Endodermal cell (in vitro differentiated cells): Measurements from ENCODE around the gene ACADS. TPM values are rescaled to one million over a fixed set of nuclear protein-coding genes. Genes with fewer than 3 reads are reported as not detected.

Experiments used
- DNase-seq: peaks from one replicate; pipeline ENCODE4 v3.0.0-alpha.2; 2017
- H3K27ac ChIP-seq: 2 replicates; pipeline ENCODE4 v1.5.1; 2013; ENCODE audit warnings: mild to moderate bottlenecking, low read depth, low read length, moderate library complexity
- H3K27me3 ChIP-seq: 2 replicates; pipeline ENCODE4 v1.6.1; 2013; ENCODE audit warnings: mild to moderate bottlenecking, low read length, moderate library complexity; ENCODE audit not compliant: insufficient read depth, control insufficient read depth, poor library complexity, severe bottlenecking
- H3K36me3 ChIP-seq: 2 replicates; pipeline ENCODE4 v1.7.0; 2013; ENCODE audit warnings: mild to moderate bottlenecking, low read length, moderate library complexity; ENCODE audit not compliant: control insufficient read depth, insufficient read depth
- H3K4me1 ChIP-seq: one replicate; pipeline ENCODE4 v1.7.0; 2013; ENCODE audit warnings: low read length; ENCODE audit not compliant: control insufficient read depth, insufficient read depth
- H3K4me3 ChIP-seq: 2 replicates; pipeline ENCODE4 v1.5.1; 2013; ENCODE audit warnings: mild to moderate bottlenecking, low read length, moderate library complexity
- H3K9ac ChIP-seq: 2 replicates; pipeline ENCODE4 v1.6.1; 2013; ENCODE audit warnings: mild to moderate bottlenecking, low read length, moderate library complexity; ENCODE audit not compliant: poor library complexity, severe bottlenecking; ENCODE audit errors: extremely low read depth
- H3K9me3 ChIP-seq: 2 replicates; pipeline ENCODE4 v1.6.1; 2013; ENCODE audit warnings: mild to moderate bottlenecking, low read length, moderate library complexity; ENCODE audit not compliant: control insufficient read depth
- H3K27ac Mint-ChIP-seq: 2 replicates; pipeline ENCODE4 v1.8.0; 2020; ENCODE audit warnings: mixed read lengths
- H3K27me3 Mint-ChIP-seq: 2 replicates; pipeline ENCODE4 v1.8.0; 2021; ENCODE audit warnings: mild to moderate bottlenecking, mixed read lengths; ENCODE audit not compliant: insufficient read depth
- H3K36me3 Mint-ChIP-seq: 2 replicates; pipeline ENCODE4 v1.8.0; 2020; ENCODE audit warnings: low read depth, mixed read lengths
- H3K4me1 Mint-ChIP-seq: 2 replicates; pipeline ENCODE4 v1.8.0; 2020; ENCODE audit warnings: mixed read lengths
- H3K4me3 Mint-ChIP-seq: 2 replicates; pipeline ENCODE4 v1.8.0; 2020; ENCODE audit warnings: mild to moderate bottlenecking, moderate library complexity, mixed read lengths
- H3K9me3 Mint-ChIP-seq: 2 replicates; pipeline ENCODE4 v1.8.0; 2020; ENCODE audit warnings: mild to moderate bottlenecking, mixed read lengths
- CTCF ChIP-seq: fragments of 200-600 bp; sonication (generic); conservative IDR thresholded peaks from 2 replicates; pipeline ENCODE4 v1.5.0; 2021; ENCODE audit warnings: antibody characterized with exemption, mild to moderate bottlenecking
- WGBS, 2 experiments: methylation state at CpG; one replicate each; pipeline versions ENCODE4 v1.1.5 to v1.1.7; 2013; ENCODE audit warnings: missing lambda C conversion rate in 2 of 2, mixed read lengths in 1 of 2; ENCODE audit not compliant: insufficient coverage in 1 of 2, insufficient read length in 1 of 2; 5-methylcytosine and 5-hydroxymethylcytosine counted together
- total RNA-seq, 2 donors: library from RNA; stranded (reverse); fragmentation: NEBNext Ultra II Directional in 1 of 2; extraction: Animal tissue kit (Norgen Biotek cat#: 25700) in 1 of 2; gene quantifications; 2 replicates in 1 of 2; 3 replicates in 1 of 2; pipeline ENCODE4 v1.2.1, GENCODE V29; 2021

Gene ACADS
- total RNA-seq, 2 donors from 2014 or later, result 8.0 to 9.2 TPM

- Histone ChIP-seq H3K9ac (no peak overlapping the region), H3K4me1 (no peaks in the 10 kb centered on the region), H3K27ac (no peak overlapping the region), H3K27me3 (no peaks in the 10 kb centered on the region), H3K9me3 (no peaks in the 10 kb centered on the region), H3K36me3 (no peaks in the 10 kb centered on the region), H3K4me3 (no peak overlapping the region)
- 92 to 95% methylated on average over 22 to 38 of the region's 38 CpGs for WGBS, 2 experiments
- Mint-ChIP-seq H3K4me3 (no peak overlapping the region), H3K27ac (no peak overlapping the region), H3K27me3 (no peaks in the 10 kb centered on the region), H3K9me3 (peaks cover 2% of the 10 kb centered on the region), H3K4me1 (no peaks in the 10 kb centered on the region), H3K36me3 (peaks cover 5% of the 10 kb centered on the region)
- TF ChIP-seq CTCF, result no peak
- no peak for DNase-seq
Observed at GRCh38 chr12:120739031-120739762, 13.6 kb downstream of the ACADS start.

- WGBS, 2 experiments, result 93 to 96% methylated on average over 6 to 16 of the region's 16 CpGs
- Mint-ChIP-seq H3K9me3 (no peaks in the 10 kb centered on the region), H3K4me3 (no peak overlapping the region), H3K4me1 (no peaks in the 10 kb centered on the region), H3K27ac (no peak overlapping the region), H3K36me3 (peaks cover 2% of the 10 kb centered on the region), H3K27me3 (no peaks in the 10 kb centered on the region)
- DNase-seq, result no peak
- H3K36me3 ChIP-seq, result no peaks in the 10 kb centered on the region
- no peaks in the 10 kb centered on the region for H3K4me1 ChIP-seq
- TF ChIP-seq CTCF, result no peak
- H3K27ac ChIP-seq, result no peak overlapping the region
- no peaks in the 10 kb centered on the region for H3K27me3 ChIP-seq
- H3K9ac ChIP-seq, result no peak overlapping the region
- H3K9me3 ChIP-seq, result no peaks in the 10 kb centered on the region
- H3K4me3 ChIP-seq, result no peak overlapping the region
Observed at GRCh38 chr12:120739821-120740613, 14.4 kb downstream of the ACADS start.

- H3K27me3 ChIP-seq, result no peaks in the 10 kb centered on the region
- Mint-ChIP-seq H3K36me3 (no peaks in the 10 kb centered on the region), H3K9me3 (no peaks in the 10 kb centered on the region), H3K27me3 (no peaks in the 10 kb centered on the region), H3K27ac (no peak overlapping the region), H3K4me3 (no peak overlapping the region), H3K4me1 (no peaks in the 10 kb centered on the region)
- no peak overlapping the region for H3K4me3 ChIP-seq
- no peaks in the 10 kb centered on the region for H3K36me3 ChIP-seq
- no peaks in the 10 kb centered on the region for H3K4me1 ChIP-seq
- no peaks in the 10 kb centered on the region for H3K9me3 ChIP-seq
- no peak overlapping the region for H3K9ac ChIP-seq
- H3K27ac ChIP-seq, result no peak overlapping the region
- no peak for DNase-seq
- TF ChIP-seq CTCF, result no peak
- 92 to 96% methylated on average over 12 to 15 of the region's 15 CpGs for WGBS, 2 experiments
Observed at GRCh38 chr12:120740871-120741270, 15.2 kb downstream of the ACADS start.
